ENCODE data around the gene VMP1. TPM values are rescaled to one million over a fixed set of nuclear protein-coding genes. Genes with fewer than 3 reads are reported as not detected.

The VMP1 gene
- 100 to 1,000 TPM; 344 to 725 TPM for total RNA-seq

GRCh38 chr17:59707149-59707970 is at the start of gene VMP1, which contains the start of gene PTRH2:
VMP1 (plus strand) TSS chr17:59707654; CDS start chr17:59731447, 23,793 bp downstream.
PTRH2 (minus strand) TSS chr17:59707430; CDS start chr17:59697978, 9,452 bp downstream.
- peaks cover 31 to 38% of the 10 kb centered on the region in 2 donors for H3K36me3 Mint-ChIP-seq
- no peaks in the 10 kb centered on the region for H3K9me3 Mint-ChIP-seq
- ATAC-seq: peak; percentile 98 to 99
- peak within 1 kb of the TSS; percentile 97 to 99 for H3K27ac Mint-ChIP-seq
- DNase-seq (ENCODE audit: low spot score in 2 of 2): peak; percentile 89 to 97

DNA sequence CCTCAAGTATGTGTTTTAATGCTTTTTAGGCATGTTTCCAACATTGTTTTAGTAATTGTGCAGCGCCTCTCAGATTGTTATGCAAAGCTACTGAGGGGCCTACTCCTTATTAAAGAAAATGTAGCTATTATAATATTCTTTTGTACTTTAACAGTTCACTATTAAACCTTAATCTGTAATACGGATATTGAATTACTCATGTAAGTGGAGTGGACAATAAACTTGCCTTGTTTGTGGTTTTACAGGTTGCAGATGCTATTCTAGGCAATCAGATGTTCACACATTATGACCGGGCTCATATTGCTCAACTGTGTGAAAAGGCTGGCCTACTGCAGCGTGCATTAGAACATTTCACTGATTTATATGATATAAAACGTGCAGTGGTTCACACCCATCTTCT is 41.2 kb upstream of the VMP1 start:
- H3K9me3 Mint-ChIP-seq: no peaks in the 10 kb centered on the region
- DNase-seq (ENCODE audit: low spot score in 2 of 2): no peak
- H3K36me3 Mint-ChIP-seq: peaks cover 2 to 17% of the 10 kb centered on the region in 2 donors
- ATAC-seq: no peak
- H3K27ac Mint-ChIP-seq: no peak overlapping the region

- Mint-ChIP-seq H3K9me3 (no peaks in the 10 kb centered on the region), H3K36me3 (peaks cover 0 to 14% of the 10 kb centered on the region in 2 donors), H3K27ac (peak overlapping the region in 1 of 2 donors; percentile 65)
- no peak for ATAC-seq
- DNase-seq (ENCODE audit: low spot score in 2 of 2): no peak
These were observed 38.6 kb upstream of the VMP1 start for GRCh38 chr17:59668816-59669215.

DNA sequence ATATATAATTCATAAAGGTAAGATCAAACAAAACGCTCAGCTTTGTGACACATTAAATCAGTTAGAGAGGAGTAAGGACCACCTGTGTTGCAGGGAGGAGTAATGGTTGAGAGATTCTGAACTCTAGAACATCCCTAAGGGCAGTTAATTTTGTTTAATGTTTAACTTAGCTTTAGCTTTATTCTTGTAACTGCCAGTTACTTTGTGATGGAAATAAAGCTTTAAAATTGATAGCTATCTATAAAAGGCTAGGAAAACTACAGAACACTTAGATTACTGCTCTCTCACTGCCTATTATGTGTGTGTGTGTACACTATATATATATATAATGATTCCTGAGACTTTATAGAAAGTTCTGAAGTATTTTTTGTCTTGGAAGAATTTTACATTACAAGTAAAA is 38.0 kb upstream of the VMP1 start:
- no peak for DNase-seq (ENCODE audit: low spot score in 2 of 2)
- Mint-ChIP-seq H3K9me3 (no peaks in the 10 kb centered on the region), H3K27ac (peak overlapping the region in 1 of 2 donors; percentile 65), H3K36me3 (peaks cover 0 to 11% of the 10 kb centered on the region in 2 donors)
- ATAC-seq: no peak

- peak in 1 of 2 donors; percentile 50 for ATAC-seq
- H3K36me3 Mint-ChIP-seq: peaks cover 0 to 11% of the 10 kb centered on the region in 2 donors
- DNase-seq (ENCODE audit: low spot score in 2 of 2): no peak
- H3K9me3 Mint-ChIP-seq: no peaks in the 10 kb centered on the region
- H3K27ac Mint-ChIP-seq: peak overlapping the region; percentile 27 to 70
These were observed 37.5 kb upstream of the VMP1 start for GRCh38 chr17:59669944-59670343.

DNA sequence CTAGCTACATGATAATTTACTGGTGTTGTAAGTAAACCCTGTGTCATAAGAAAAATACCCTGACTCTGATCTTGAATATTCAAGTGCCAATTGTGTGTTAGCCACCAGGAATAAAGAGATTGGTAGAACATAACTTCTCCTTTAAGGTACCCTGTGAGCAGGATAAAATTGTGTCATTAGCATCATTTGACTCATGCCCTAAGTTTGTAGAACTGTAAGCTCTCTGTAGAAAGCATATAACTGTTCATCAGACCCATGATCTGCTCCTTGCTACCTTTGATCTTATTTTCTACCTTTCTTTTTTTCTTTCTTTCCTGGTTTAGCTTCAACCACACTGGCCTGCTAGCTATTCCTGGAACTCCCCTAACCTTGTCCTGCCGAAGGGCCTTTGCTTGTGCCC is 36.1 kb upstream of the VMP1 start:
- DNase-seq (ENCODE audit: low spot score in 2 of 2) (no peak), ATAC-seq (peak; percentile 40 to 41)
- Mint-ChIP-seq H3K27ac (peak overlapping the region; percentile 3 to 70), H3K36me3 (peaks cover 0 to 7% of the 10 kb centered on the region in 2 donors), H3K9me3 (no peaks in the 10 kb centered on the region)

- ATAC-seq (no peak), DNase-seq (ENCODE audit: low spot score in 2 of 2) (no peak)
- Mint-ChIP-seq H3K36me3 (peaks cover 0 to 7% of the 10 kb centered on the region in 2 donors), H3K9me3 (no peaks in the 10 kb centered on the region), H3K27ac (peak overlapping the region; percentile 68 to 89)
These were observed 32.2 kb upstream of the VMP1 start for GRCh38 chr17:59675231-59675630.

DNA sequence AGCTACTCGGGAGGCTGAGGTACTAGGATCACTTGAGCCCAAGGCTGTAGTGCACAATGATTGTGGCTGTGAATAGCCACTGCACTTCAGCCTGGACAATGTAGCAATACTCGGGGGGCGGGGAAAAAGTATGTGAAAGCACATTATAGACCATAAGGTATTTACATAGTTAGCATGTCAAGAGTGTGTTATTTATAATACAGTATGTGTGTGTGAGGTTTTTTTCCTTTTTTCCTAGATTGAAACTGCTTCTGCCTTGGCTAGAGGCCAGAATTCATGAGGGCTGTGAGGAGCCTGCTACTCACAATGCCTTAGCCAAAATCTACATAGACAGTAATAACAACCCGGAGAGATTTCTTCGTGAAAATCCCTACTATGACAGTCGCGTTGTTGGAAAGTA is 30.7 kb upstream of the VMP1 start:
- Mint-ChIP-seq H3K36me3 (peaks cover 0 to 7% of the 10 kb centered on the region in 2 donors), H3K9me3 (no peaks in the 10 kb centered on the region), H3K27ac (peak overlapping the region in 1 of 2 donors; percentile 39)
- ATAC-seq (no peak), DNase-seq (ENCODE audit: low spot score in 2 of 2) (no peak)

GRCh38 chr17:59678918-59679317 is 28.5 kb upstream of the VMP1 start:
- ATAC-seq (no peak), DNase-seq (ENCODE audit: low spot score in 2 of 2) (no peak)
- peak overlapping the region in 1 of 2 donors; percentile 74 for H3K27ac Mint-ChIP-seq
- H3K9me3 Mint-ChIP-seq: no peaks in the 10 kb centered on the region
- peaks cover 4 to 21% of the 10 kb centered on the region in 2 donors for H3K36me3 Mint-ChIP-seq

- H3K36me3 Mint-ChIP-seq: peaks cover 4 to 23% of the 10 kb centered on the region in 2 donors
- no peak overlapping the region for H3K27ac Mint-ChIP-seq
- DNase-seq (ENCODE audit: low spot score in 2 of 2) (no peak), ATAC-seq (no peak)
- no peaks in the 10 kb centered on the region for H3K9me3 Mint-ChIP-seq
These were observed 27.1 kb upstream of the VMP1 start for GRCh38 chr17:59680314-59680713.

GRCh38 chr17:59683283-59683682 is 24.2 kb upstream of the VMP1 start:
- Mint-ChIP-seq H3K9me3 (no peaks in the 10 kb centered on the region), H3K27ac (peak overlapping the region in 1 of 2 donors; percentile 49), H3K36me3 (peaks cover 4 to 23% of the 10 kb centered on the region in 2 donors)
- no peak for DNase-seq (ENCODE audit: low spot score in 2 of 2)
- peak; percentile 26 to 35 for ATAC-seq

DNA sequence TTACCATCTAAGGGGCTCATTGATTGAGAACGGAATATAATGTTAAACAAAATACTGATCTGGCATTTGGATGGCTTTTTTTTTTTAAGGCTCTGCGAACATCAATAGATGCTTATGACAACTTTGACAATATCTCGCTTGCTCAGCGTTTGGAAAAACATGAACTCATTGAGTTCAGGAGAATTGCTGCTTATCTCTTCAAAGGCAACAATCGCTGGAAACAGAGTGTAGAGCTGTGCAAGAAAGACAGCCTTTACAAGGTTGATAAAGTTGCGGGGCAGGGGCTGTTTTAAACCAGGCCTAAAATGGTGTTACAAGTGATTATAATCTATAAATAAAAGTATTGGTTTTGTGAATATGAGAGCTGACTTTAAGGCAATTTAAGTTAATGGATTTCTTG is 22.5 kb upstream of the VMP1 start:
- DNase-seq (ENCODE audit: low spot score in 2 of 2): no peak
- H3K27ac Mint-ChIP-seq: peak overlapping the region in 1 of 2 donors; percentile 89
- H3K9me3 Mint-ChIP-seq: no peaks in the 10 kb centered on the region
- no peak for ATAC-seq
- H3K36me3 Mint-ChIP-seq: peaks cover 4 to 28% of the 10 kb centered on the region in 2 donors

GRCh38 chr17:59688008-59688407 is 19.4 kb upstream of the VMP1 start:
- DNase-seq (ENCODE audit: low spot score in 2 of 2) (no peak), ATAC-seq (no peak)
- no peaks in the 10 kb centered on the region for H3K9me3 Mint-ChIP-seq
- peaks cover 1 to 20% of the 10 kb centered on the region in 2 donors for H3K36me3 Mint-ChIP-seq
- peak overlapping the region in 1 of 2 donors; percentile 39 for H3K27ac Mint-ChIP-seq

DNA sequence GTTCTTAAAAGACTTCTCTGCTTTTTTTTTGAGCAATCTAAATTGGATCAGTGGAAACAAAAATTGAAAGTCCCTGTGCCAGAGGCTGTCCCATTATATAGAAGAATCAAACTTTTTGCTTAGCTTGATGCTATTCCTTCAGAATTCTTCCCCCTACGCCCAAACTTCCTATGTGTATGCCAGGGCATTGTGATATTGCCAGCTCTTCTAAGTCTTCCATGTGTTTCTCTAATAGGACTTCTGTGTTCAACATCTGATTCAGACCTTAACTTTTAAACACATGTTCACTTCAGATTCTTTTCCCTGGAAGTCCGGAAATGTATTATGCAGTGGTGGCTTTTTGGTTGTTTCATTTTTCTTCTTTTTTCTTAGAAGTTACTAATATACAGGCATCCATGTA is 19.0 kb upstream of the VMP1 start:
- DNase-seq (ENCODE audit: low spot score in 2 of 2): no peak
- Mint-ChIP-seq H3K27ac (peak overlapping the region in 1 of 2 donors; percentile 9), H3K36me3 (peaks cover 0 to 15% of the 10 kb centered on the region in 2 donors), H3K9me3 (no peaks in the 10 kb centered on the region)
- ATAC-seq: no peak

DNA sequence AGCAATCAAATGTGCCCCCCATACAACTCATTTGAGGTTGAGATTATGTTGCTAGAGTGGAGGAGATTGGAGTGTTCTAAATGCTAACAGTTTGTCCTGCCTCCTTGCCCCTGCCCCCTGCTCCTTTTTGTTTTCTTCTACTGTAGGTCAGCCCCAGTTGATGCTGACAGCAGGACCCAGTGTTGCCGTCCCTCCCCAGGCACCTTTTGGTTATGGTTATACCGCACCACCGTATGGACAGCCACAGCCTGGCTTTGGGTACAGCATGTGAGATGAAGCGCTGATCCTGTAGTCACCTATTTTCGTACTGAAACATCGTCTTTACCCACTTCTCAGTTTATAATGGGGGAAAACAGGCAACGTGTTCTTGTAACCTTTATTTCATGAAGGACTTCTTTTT is 13.9 kb upstream of the VMP1 start:
- Mint-ChIP-seq H3K9me3 (no peaks in the 10 kb centered on the region), H3K36me3 (peaks cover 13 to 19% of the 10 kb centered on the region in 2 donors), H3K27ac (no peak overlapping the region)
- no peak for ATAC-seq
- no peak for DNase-seq (ENCODE audit: low spot score in 2 of 2)

GRCh38 chr17:59694344-59694743 is 13.1 kb upstream of the VMP1 start:
- Mint-ChIP-seq H3K36me3 (peaks cover 20 to 25% of the 10 kb centered on the region in 2 donors), H3K27ac (peak overlapping the region in 1 of 2 donors; percentile 91), H3K9me3 (no peaks in the 10 kb centered on the region)
- no peak for DNase-seq (ENCODE audit: low spot score in 2 of 2)
- no peak for ATAC-seq

- peak overlapping the region; percentile 28 to 48 for H3K27ac Mint-ChIP-seq
- DNase-seq (ENCODE audit: low spot score in 2 of 2): no peak
- no peak for ATAC-seq
- peaks cover 27 to 35% of the 10 kb centered on the region in 2 donors for H3K36me3 Mint-ChIP-seq
- no peaks in the 10 kb centered on the region for H3K9me3 Mint-ChIP-seq
These were observed 11.3 kb upstream of the VMP1 start for GRCh38 chr17:59695945-59696681.
